H9 (cell line): Measurements from ENCODE around the gene PLCH1. TPM values are rescaled to one million over a fixed set of nuclear protein-coding genes. Genes with fewer than 3 reads are reported as not detected.

ENCODE experiments used
- DNase-seq: peaks from one replicate; pipeline ENCODE4 v3.0.0-alpha.2; 2017
- H2AFZ ChIP-seq: one replicate; pipeline ENCODE4 v1.6.1; 2013; ENCODE audit warnings: mild to moderate bottlenecking, low read length, control low read depth, moderate library complexity
- H2AK5ac ChIP-seq: 2 replicates; pipeline ENCODE4 v1.6.1; 2013; ENCODE audit warnings: low read length, control low read depth, mixed read lengths; ENCODE audit not compliant: insufficient read length
- H2BK120ac ChIP-seq: one replicate; pipeline ENCODE4 v1.6.1; 2013; ENCODE audit warnings: low read depth, mild to moderate bottlenecking, low read length, control low read depth, inconsistent platforms; ENCODE audit not compliant: poor library complexity, severe bottlenecking
- H2BK12ac ChIP-seq: 2 replicates; pipeline ENCODE4 v1.6.1; 2013; ENCODE audit warnings: low read length, control low read depth, mixed read lengths, low read depth; ENCODE audit not compliant: insufficient read length
- H2BK15ac ChIP-seq: 2 replicates; pipeline ENCODE4 v1.6.1; 2013; ENCODE audit warnings: low read depth, low read length, control low read depth
- H2BK20ac ChIP-seq: one replicate; pipeline ENCODE4 v1.6.1; 2013; ENCODE audit warnings: low read depth, mild to moderate bottlenecking, low read length, control low read depth, inconsistent platforms; ENCODE audit not compliant: poor library complexity, severe bottlenecking
- H2BK5ac ChIP-seq: 2 replicates; pipeline ENCODE4 v1.6.1; 2013; ENCODE audit warnings: low read length, control low read depth, mixed read lengths; ENCODE audit not compliant: insufficient read length
- H3K14ac ChIP-seq: 2 replicates; pipeline ENCODE4 v1.6.1; 2013; ENCODE audit warnings: low read length, control low read depth; ENCODE audit not compliant: insufficient read depth
- H3K18ac ChIP-seq: 2 replicates; pipeline ENCODE4 v1.6.1; 2013; ENCODE audit warnings: low read depth, mild to moderate bottlenecking, mixed read lengths, low read length, control low read depth; ENCODE audit not compliant: insufficient read length
- H3K23ac ChIP-seq: 2 replicates; pipeline ENCODE4 v1.6.1; 2013; ENCODE audit warnings: low read length, control low read depth, mixed read lengths, low read depth; ENCODE audit not compliant: insufficient read length
- H3K23me2 ChIP-seq: 2 replicates; pipeline ENCODE4 v1.6.1; 2013; ENCODE audit warnings: low read depth, mild to moderate bottlenecking, mixed read lengths, low read length, control low read depth; ENCODE audit not compliant: insufficient read length, poor library complexity, severe bottlenecking
- H3K27ac ChIP-seq: 2 replicates; pipeline ENCODE4 v1.5.1; 2013; ENCODE audit warnings: low read length, control low read depth, mixed read lengths, low read depth; ENCODE audit not compliant: insufficient read length
- H3K27me3 ChIP-seq: 2 replicates; pipeline ENCODE4 v1.6.1; 2013; ENCODE audit warnings: low read length, control low read depth, inconsistent platforms; ENCODE audit not compliant: insufficient read depth
- H3K4ac ChIP-seq: 2 replicates; pipeline ENCODE4 v1.6.1; 2013; ENCODE audit warnings: low read depth, mild to moderate bottlenecking, control low read depth, inconsistent platforms, low read length, moderate library complexity
- H3K4me1 ChIP-seq: 2 replicates; pipeline ENCODE4 v1.6.1; 2013; ENCODE audit warnings: low read length, control low read depth, inconsistent platforms; ENCODE audit not compliant: insufficient read depth
- H3K4me2 ChIP-seq: 2 replicates; pipeline ENCODE4 v1.6.1; 2013; ENCODE audit warnings: low read length, control low read depth, mixed read lengths; ENCODE audit not compliant: insufficient read length, insufficient read depth
- H3K56ac ChIP-seq: 2 replicates; pipeline ENCODE4 v1.6.1; 2013; ENCODE audit warnings: low read depth, mild to moderate bottlenecking, mixed read lengths, low read length, control low read depth; ENCODE audit not compliant: insufficient read length
- H3K79me1 ChIP-seq: 2 replicates; pipeline ENCODE4 v1.6.1; 2013; ENCODE audit warnings: low read depth, mild to moderate bottlenecking, moderate library complexity, low read length, control low read depth, inconsistent platforms; ENCODE audit not compliant: insufficient read depth, poor library complexity, severe bottlenecking
- H3K79me2 ChIP-seq: 2 replicates; pipeline ENCODE4 v1.6.1; 2013; ENCODE audit warnings: low read length, control low read depth, inconsistent platforms; ENCODE audit not compliant: insufficient read depth
- H3K9ac ChIP-seq: 2 replicates; pipeline ENCODE4 v1.6.1; 2013; ENCODE audit warnings: low read length, control low read depth, mixed read lengths; ENCODE audit not compliant: insufficient read length; ENCODE audit errors: extremely low read depth
- H3K9me3 ChIP-seq: one replicate; pipeline ENCODE4 v1.6.1; 2013; ENCODE audit warnings: low read depth, low read length, inconsistent platforms; ENCODE audit not compliant: control insufficient read depth
- H3T11ph ChIP-seq: one replicate; pipeline ENCODE4 v1.6.1; 2013; ENCODE audit warnings: mild to moderate bottlenecking, low read length, control low read depth, inconsistent platforms
- H4K20me1 ChIP-seq: one replicate; pipeline ENCODE4 v1.6.1; 2013; ENCODE audit not compliant: control insufficient read depth, insufficient read length, insufficient read depth
- H4K5ac ChIP-seq: 2 replicates; pipeline ENCODE4 v1.6.1; 2013; ENCODE audit warnings: low read depth, mild to moderate bottlenecking, mixed read lengths, low read length, control low read depth; ENCODE audit not compliant: insufficient read length
- H4K8ac ChIP-seq: replicated peaks from 2 replicates; pipeline ENCODE4 v1.6.1; 2013; ENCODE audit warnings: low read length, control low read depth, mixed read lengths, low read depth; ENCODE audit not compliant: insufficient read length
- H4K91ac ChIP-seq: 2 replicates; pipeline ENCODE4 v1.6.1; 2013; ENCODE audit warnings: low read depth, mild to moderate bottlenecking, moderate library complexity, mixed read lengths, low read length, control low read depth; ENCODE audit not compliant: insufficient read length
- H3K27ac Mint-ChIP-seq, 3 experiments: 2 replicates in 2 of 3; 3 replicates in 1 of 3; pipeline ENCODE4 v1.8.0; 2020 to 2021; ENCODE audit warnings: mixed read lengths in 3 of 3, mild to moderate bottlenecking in 1 of 3, moderate library complexity in 1 of 3
- H3K27me3 Mint-ChIP-seq: 2 replicates; pipeline ENCODE4 v1.8.0; 2021; ENCODE audit warnings: low read depth, mild to moderate bottlenecking, moderate library complexity, mixed read lengths
- H3K36me3 Mint-ChIP-seq, 3 experiments: 2 replicates in 2 of 3; 3 replicates in 1 of 3; pipeline ENCODE4 v1.8.0; 2020 to 2021; ENCODE audit warnings: low read depth in 3 of 3, mixed read lengths in 3 of 3; ENCODE audit not compliant: insufficient read depth in 1 of 3
- H3K4me1 Mint-ChIP-seq, 2 experiments: 2 replicates each; pipeline ENCODE4 v1.8.0; 2020; ENCODE audit warnings: mixed read lengths in 2 of 2
- H3K4me3 Mint-ChIP-seq, 2 experiments: 2 replicates in 1 of 2; 3 replicates in 1 of 2; pipeline ENCODE4 v1.8.0; 2020 to 2021; ENCODE audit warnings: mild to moderate bottlenecking in 2 of 2, mixed read lengths in 2 of 2, moderate library complexity in 1 of 2
- H3K9me3 Mint-ChIP-seq, 2 experiments: 2 replicates in 1 of 2; 3 replicates in 1 of 2; pipeline ENCODE4 v1.8.0; 2020; ENCODE audit warnings: mild to moderate bottlenecking in 2 of 2, mixed read lengths in 2 of 2, moderate library complexity in 1 of 2
- total RNA-seq: library from RNA; stranded (reverse); gene quantifications from 2 replicates; pipeline ENCODE4 v1.2.1, GENCODE V29; 2021
- TF ChIP-seq, protein P1 (sequence below): fragments of 200-600 bp; sonication (generic); conservative IDR thresholded peaks from 3 replicates; pipeline ENCODE4 v1.8.0; 2021; ENCODE audit warnings: antibody characterized with exemption, mild to moderate bottlenecking

Gene PLCH1
- total RNA-seq, 1 experiment from 2014 or later, result 19.0 TPM

- Histone ChIP-seq H3K23me2 (no peaks in the 10 kb centered on the region), H3K23ac (no peak overlapping the region), H2BK120ac (no peak overlapping the region), H3K4ac (no peak overlapping the region), H2AK5ac (no peak overlapping the region), H3K9me3 (no peaks in the 10 kb centered on the region), H2BK12ac (no peak overlapping the region), H2AFZ (no peak overlapping the region), H3K79me2 (no peaks in the 10 kb centered on the region), H3K27me3 (no peaks in the 10 kb centered on the region), H4K91ac (no peak overlapping the region), H3K9ac (no peak overlapping the region), H3K79me1 (no peaks in the 10 kb centered on the region), H4K20me1 (no peaks in the 10 kb centered on the region), H2BK20ac (no peak overlapping the region), H4K5ac (no peak overlapping the region), H3K14ac (no peak overlapping the region), H3T11ph (no peak overlapping the region), H2BK15ac (no peak overlapping the region), H3K4me2 (no peak overlapping the region), H2BK5ac (no peak overlapping the region), H3K27ac (no peak overlapping the region), H3K4me1 (peaks cover 2% of the 10 kb centered on the region; the same call in 1 of the 2 replicates), H3K56ac (no peak overlapping the region), H4K8ac (no peak overlapping the region), H3K18ac (no peak overlapping the region)
- no peak overlapping the region for H3K27ac Mint-ChIP-seq
- peaks cover 44% of the 10 kb centered on the region for H3K27me3 Mint-ChIP-seq
- H3K4me3 Mint-ChIP-seq, result no peak overlapping the region
- peaks cover 21 to 25% of the 10 kb centered on the region in 2 experiments for H3K4me1 Mint-ChIP-seq
- no peaks in the 10 kb centered on the region for H3K9me3 Mint-ChIP-seq
- TF ChIP-seq, protein P1, sequence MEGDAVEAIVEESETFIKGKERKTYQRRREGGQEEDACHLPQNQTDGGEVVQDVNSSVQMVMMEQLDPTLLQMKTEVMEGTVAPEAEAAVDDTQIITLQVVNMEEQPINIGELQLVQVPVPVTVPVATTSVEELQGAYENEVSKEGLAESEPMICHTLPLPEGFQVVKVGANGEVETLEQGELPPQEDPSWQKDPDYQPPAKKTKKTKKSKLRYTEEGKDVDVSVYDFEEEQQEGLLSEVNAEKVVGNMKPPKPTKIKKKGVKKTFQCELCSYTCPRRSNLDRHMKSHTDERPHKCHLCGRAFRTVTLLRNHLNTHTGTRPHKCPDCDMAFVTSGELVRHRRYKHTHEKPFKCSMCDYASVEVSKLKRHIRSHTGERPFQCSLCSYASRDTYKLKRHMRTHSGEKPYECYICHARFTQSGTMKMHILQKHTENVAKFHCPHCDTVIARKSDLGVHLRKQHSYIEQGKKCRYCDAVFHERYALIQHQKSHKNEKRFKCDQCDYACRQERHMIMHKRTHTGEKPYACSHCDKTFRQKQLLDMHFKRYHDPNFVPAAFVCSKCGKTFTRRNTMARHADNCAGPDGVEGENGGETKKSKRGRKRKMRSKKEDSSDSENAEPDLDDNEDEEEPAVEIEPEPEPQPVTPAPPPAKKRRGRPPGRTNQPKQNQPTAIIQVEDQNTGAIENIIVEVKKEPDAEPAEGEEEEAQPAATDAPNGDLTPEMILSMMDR, result no peak
- no peak for DNase-seq
- H3K36me3 Mint-ChIP-seq, result peaks cover 0 to 7% (median 2%) of the 10 kb centered on the region in 3 experiments; a peak in 4 of 7 replicates
Measured at GRCh38 chr3:155354658-155355057, 390.2 kb downstream of the PLCH1 start.
